Measurements from ENCODE around the gene MITD1. TPM values are rescaled to one million over a fixed set of nuclear protein-coding genes. Genes with fewer than 3 reads are reported as not detected.

Gene MITD1
- 21.6 TPM for total RNA-seq

DNA sequence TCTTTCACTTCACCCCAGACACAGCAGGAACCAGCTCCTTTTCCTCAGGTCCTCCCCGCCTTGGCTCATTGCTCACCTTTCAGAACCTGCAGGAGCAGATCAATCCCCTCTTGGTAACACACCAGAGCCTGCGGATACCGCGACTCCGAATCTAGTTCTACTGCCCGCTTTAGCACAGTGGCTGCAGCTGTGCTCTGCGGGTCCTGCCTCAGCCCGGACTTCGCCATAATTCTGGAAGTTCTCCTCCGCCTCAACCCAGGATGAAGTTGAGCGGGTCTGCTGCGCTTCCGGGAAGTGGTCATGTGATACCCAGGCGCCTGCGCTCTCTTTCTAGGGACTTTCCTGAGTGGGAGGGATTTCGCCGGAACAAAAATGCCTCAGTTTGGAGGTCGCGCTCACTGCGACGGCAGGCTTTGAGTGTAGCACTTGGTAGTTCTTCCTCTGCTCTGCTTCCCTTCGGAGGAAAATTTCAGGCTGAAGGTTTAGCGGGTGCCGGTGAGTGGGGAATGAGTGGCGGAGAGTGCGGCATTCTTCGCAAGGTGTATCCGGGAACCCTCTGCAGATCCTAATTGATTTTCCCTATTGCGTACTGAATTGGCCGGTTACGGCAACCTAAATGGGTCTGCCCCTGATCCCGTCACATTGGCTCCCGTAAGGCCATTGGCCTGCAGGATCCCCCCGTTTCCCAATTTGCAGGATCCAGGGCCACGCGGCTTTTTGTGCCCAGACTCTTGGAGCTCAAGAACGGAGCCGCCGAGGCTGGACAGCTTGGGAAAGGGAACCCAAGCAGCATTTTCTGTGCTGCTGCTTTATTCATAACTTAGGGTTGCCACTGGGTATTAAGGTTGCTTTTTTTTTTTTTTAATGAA, at the start of gene MITD1, which contains the start of gene MRPL30:
Gene MITD1 (minus strand): TSS at position 304 of the 869 bp plus-strand sequence. CDS start 77 bp downstream, at position 227.
Gene MRPL30 (plus strand): TSS at position 430 of the 869 bp plus-strand sequence. CDS start 5,020 bp downstream, outside the sequence.

DNA sequence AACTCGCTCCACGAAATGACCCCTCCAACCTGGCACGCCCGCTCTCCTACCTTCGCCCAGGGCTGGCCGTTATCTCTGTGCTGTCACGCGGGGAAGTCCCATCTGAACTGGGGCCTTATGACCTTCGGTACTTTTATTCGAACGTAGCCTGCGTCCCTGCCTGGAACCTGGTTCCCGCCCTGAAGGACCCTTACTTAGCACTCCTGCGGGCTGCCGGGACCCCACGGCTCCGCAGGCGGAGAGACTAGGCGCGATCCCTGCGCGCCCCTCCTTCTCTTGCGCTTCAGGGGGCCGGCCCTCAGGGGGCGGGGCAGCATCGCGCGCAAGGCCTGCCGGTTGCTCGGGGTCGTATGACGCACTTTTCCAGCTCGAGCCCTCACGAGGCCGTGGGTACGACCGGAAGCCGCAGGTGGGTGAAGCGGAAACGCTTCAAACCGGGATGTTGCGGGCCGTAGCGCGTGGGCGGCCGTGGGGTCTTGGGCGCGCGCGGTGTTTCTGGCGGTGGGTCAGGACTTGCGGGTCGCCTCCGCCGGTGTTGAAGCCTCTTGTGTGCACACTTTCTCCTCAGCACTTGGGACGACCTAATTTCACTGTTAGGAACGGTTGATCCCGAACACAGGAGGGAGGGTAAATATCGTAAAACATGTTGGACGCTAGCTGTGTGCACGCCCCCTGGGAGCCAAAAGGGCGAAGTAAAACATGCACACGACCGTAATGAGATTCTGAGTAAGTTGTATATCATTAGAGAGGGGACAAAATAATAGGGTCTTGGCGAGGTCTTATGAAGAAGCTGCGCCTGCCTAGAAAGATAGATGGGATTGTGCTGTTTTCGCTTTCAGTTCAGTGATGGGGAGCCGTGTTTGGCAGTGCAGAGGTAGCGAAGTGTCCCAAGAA, 26.0 kb downstream of the MITD1 start, which contains the start of the genes LIPT1 and TSGA10:
Gene LIPT1 (plus strand): TSS at position 325 of the 894 bp plus-strand sequence. CDS start 6,991 bp downstream, outside the sequence.
Gene TSGA10 (minus strand): TSS at position 300 of the 894 bp plus-strand sequence. CDS start 45,503 bp downstream, outside the sequence.

GRCh38 chr2:99141110-99142108, 39.4 kb downstream of the MITD1 start, which contains the start of gene C2orf15:
TSS of gene C2orf15 (plus strand) at chr2:99141707. CDS start at chr2:99150559, 8,852 bp downstream.

Small RNA genes within 50 kb of the gene (small RNA-seq; reads per million reads assigned to genes)
- gene AC092587.1 (ENCODE audit: low replicate concordance), result not detected

Other genes with a start within 250 kb of the MITD1 start
- gene CRACDL, start 244.8 kb downstream of the MITD1 start, total RNA-seq, result 0.94 TPM
- 1.6 TPM for gene C2orf15, start 39.4 kb downstream of the MITD1 start, total RNA-seq
- gene TSGA10, start 26.1 kb downstream of the MITD1 start, total RNA-seq, result 25.4 TPM
- gene LIPT1, start 26.1 kb downstream of the MITD1 start, total RNA-seq, result 4.7 TPM
- gene MRPL30, start 126 bp upstream of the MITD1 start, total RNA-seq, result 69.5 TPM
- not detected for gene LYG2, start 74.6 kb upstream of the MITD1 start, total RNA-seq
- 1.6 TPM for gene LYG1, start 120.1 kb upstream of the MITD1 start, total RNA-seq
- 55.7 TPM for gene TXNDC9, start 155.3 kb upstream of the MITD1 start, total RNA-seq
- 23.5 TPM for gene EIF5B, start 156.3 kb upstream of the MITD1 start, total RNA-seq